Frontal cortex (tissue), 4 donors: Measurements from ENCODE around the gene JARID2. TPM values are rescaled to one million over a fixed set of nuclear protein-coding genes. Genes with fewer than 3 reads are reported as not detected.

ENCODE experiments used
- DNase-seq, 2 donors: peaks; one replicate each; pipeline ENCODE4 v3.0.0; 2012; ENCODE audit warnings: low spot score in 2 of 2
- FAIRE-seq: peaks from 2 replicates; lab custom pipeline; 2012; peaks lifted over from hg19 to GRCh38; lab: Jason Lieb, UNC
- total RNA-seq: library from RNA; depleted of rRNA; stranded (reverse); fragments of >200 nt; gene quantifications from one replicate; pipeline ENCODE4 v1.2.3, GENCODE V29; 2014
- donor health status: control.
- donor health status: control.
- donor health status: control.

JARID2 gene
- total RNA-seq, 1 donor from 2014 or later: 16.3 TPM

DNA sequence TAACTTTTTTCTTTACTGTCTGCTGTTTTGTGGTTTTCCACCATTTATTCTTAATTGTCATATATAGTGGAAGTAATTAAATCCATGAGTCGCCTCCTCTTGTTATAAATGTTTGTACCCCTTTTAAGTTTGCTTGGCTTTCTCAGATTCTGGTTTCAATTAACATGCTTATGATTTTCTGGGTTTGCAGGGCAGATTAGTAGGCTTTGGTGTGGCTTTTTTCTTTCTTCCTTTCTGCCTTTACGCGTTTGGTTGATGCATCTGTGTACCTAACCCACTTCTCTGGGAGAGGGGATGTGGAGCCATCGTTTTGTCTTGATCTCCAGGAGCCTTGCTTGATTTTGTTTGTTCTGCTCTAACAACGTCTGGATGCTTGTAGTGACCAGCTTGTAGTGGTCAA, 100.4 kb downstream of the JARID2 start:
- FAIRE-seq (no peak), DNase-seq (no peak)

DNA sequence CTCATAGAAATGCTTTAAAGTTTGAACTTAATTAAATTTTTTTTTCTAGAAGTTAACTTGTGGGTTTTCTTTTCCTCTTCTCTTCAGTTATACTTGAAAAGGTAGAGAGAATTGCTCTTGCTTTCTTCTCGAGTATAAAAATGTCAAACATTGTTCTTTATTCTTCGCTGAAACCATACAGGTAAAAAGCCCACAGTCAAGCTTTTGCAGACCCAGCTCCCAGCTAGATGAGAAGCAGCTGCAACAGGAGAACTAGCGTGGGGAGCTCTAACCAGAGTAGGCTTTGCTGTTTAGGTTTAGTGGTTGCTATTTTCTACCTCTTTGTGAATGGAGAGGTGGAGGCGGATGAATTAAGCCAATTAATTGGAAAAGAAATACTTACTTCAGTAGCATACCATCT, 102.7 kb downstream of the JARID2 start:
- FAIRE-seq (no peak), DNase-seq (no peak)

DNA sequence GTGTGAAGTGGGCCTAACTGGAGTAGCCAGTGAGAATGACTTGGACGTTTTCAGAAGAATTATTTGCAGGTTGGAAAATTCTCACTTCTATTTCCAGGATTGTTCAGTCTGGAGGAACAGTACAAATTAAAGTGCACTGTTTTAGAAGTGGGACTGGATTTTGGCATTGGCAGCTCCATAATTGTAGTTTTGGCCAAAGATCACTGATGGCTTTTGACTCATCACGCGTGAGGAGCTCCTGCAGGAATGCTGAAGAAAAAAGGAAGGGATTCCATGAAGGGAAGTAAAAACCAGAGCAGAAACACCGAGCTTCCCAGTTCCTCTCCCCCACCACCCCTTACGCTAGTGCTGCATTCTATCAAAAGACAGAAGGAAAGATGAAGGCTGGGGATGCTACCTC, 103.5 kb downstream of the JARID2 start:
- FAIRE-seq: no peak
- DNase-seq: no peak

DNA sequence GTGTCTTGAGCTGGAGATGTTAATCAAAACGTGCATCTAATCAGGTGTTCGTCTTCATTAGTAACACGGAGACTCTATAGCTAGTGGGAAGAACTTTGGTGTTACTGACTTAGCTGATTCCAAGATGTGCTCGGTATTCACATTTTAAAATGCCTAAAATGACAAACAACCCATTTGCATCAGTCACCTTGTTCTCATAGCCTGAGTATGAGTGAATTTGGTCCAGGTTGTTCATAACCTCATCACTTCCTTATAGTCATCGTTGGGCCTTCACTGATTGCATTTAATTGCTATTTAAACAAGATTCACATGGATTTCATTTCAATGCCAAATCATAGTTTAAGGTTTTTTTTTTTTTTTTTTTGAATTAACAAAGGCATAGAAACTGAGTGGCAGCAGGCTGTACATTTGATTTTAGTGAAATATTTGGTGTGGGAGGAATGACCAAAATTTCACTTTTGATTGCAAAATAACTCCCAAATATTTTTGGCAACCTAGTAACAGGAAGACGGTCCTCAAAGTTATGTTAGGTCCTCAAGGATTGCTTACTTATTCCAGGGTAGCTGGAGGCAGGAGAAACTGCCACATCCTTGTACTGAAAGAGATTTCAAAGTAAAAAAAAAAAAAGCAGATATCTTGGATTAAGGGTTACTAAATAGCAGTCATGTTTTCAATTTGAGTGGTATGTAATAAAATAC, 104.7 kb downstream of the JARID2 start:
- DNase-seq: no peak
- FAIRE-seq: no peak

DNA sequence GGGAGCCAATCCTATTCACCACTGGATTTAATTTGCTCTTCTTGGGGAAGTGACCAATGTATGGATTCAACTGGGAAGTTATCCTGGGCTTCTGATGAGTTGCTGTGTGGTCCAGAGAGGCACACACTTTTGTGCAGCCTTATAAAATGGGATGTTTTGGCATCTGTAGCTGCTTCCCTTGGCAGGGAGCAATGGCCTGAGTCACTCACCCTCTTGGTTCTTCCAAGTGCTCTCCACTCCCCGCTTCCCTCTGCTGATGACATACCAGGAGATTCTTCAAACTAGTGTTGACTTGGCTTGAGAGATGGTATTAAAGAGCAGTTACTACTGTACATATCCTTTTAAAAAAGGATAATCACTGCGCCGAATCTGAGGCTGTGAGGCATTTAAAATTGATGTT, 105.8 kb downstream of the JARID2 start:
- no peak for FAIRE-seq
- DNase-seq: no peak

DNA sequence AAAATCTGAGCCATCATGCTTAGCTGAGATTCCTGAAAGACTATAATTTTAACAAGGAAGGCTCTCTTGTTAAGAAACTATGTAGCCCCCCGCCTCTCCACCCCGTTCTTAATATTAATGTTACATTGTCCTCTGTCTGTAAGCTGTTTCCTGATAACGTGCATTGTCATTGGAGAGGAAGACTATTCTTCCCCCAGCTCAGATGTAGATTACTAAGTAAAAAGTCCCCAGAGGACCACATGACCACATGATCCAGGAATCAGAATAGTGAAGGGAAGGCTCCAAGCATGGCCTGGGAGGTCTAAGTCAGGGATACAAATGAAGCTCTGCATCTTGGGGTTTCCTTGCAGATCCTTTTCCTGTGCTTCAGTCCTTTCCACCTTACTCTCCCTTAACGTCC, 106.4 kb downstream of the JARID2 start:
- no peak for FAIRE-seq
- DNase-seq: no peak

DNA sequence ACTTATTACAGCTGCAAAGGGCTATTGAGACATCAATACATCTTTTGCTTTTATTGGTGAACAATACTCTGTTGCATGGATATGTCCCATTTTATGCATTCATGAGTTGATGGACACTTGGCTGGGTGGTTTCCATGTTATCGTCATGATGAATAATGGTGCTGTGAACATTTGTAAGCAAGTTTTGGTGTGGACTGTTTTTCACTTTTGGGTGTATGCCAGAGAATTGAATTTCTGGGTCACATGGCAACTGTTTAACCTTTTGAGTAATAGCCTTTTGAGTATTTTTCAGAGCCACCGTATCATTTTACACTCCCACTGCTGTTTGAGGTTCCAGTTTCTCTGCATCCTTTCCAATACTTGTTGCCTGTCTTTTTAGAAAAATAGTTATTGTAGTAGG, 107.0 kb downstream of the JARID2 start:
- FAIRE-seq: no peak
- DNase-seq: no peak

DNA sequence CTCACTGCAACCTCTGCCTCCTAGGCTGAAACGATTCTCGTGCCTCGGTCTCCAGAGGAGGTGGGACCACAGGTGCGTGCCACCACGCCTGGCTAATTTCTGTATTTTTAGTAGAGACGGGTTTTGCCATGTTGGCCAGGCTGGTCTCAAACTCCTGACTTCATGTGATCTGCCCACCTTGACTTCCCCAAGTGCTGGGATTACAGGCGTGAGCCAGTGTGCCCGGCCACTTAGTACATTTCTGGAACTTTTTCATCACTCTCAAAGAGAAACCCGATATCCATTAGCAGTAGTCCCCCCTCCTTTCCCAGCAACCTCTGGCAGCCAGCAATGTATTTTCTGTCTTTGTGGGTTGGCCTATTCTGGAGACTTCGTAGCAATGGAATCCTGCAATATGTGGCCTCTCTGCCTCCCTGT, 109.8 kb downstream of the JARID2 start:
- FAIRE-seq: no peak
- DNase-seq: no peak

DNA sequence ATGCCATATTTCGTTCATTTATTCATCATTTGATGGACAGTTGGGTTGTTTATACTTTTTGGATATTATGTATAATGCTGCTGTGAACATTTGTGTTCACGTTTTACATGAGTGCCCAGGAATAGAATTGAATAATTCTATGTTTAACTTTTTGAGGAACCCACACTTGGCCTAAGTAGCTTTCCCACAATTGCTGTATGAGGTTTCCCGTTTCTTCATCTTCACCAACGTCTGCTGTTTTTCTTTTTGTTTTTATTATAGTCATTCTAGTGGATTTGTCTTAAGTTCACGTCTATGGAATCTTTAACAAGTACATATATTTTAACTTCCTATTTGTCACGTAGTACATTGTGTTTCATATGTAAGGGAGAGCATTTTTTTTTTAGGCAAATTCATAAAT, 110.3 kb downstream of the JARID2 start:
- FAIRE-seq (no peak), DNase-seq (no peak)

DNA sequence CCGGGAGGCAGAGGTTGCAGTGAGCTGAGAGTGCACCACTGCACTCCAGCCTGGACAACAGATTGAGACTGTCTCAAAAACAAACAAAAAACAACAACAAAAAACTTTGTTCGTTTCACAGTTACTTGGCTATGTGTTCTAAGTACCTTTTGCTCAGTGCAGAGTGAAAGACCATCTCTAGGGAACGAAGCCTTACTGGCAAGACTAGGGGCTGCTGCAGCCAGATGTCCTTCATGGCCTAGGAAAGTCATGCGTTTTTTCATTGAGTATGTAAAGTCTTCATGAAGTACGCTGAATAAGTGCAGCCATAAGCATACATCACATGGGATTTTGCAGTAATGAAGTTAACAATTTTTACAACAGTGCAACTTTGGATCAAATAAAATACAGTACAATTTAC, 111.1 kb downstream of the JARID2 start:
- no peak for DNase-seq
- no peak for FAIRE-seq

DNA sequence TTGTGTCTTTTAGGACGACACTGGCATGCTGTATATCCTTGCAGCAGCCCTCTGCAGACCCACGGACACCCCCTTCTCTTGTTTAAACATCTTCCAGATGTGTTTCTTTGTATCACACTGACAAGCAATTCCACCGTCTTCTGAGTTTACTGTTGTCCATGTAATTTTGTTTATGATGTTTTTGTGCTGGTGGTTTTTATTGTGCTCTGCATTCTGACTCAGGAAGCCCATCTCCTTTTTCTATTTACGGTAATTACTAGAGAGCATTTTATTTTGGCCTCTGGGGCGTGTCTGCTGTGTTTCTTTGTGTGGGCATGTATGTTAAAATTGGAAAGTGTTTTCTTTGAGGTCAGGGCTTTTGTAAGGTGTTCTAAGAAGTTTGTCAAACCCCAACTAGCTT, 111.9 kb downstream of the JARID2 start:
- no peak for FAIRE-seq
- DNase-seq: no peak

DNA sequence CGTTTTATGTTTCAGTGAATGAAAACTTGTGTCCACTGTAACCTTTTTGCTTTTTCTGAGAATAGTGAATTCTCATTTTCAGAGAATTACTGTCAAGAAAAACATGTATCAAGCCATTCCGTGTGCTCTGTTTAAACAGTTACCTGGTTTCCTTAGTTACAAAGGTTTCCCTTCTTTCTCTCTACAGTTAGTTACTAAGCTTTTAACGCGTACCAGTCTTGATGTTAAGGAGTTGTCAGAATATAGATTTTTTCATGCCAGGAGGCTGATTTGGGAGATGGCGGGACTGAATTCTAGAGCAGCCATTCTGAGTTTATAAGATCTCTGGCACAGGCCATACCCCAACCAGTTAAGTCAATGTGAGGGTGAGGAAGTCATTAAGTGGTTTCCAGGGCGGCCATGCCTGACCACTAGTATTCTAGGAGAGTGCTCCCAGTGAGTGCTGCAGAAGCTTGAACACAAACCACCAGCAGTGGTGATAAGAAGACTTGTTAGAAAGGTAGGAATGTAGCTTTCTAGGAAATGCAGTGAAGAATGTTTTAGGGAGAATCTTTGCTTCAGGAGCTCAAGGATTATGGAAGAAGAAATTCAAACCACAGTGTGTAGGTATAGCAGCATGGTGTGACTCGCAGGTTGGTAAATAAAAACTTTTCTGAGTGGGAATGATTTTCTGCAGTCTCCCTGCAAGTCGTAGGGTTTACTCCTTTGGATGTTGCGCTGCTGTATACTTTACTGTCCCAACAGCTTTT, 112.9 kb downstream of the JARID2 start:
- DNase-seq (no peak), FAIRE-seq (no peak)

DNA sequence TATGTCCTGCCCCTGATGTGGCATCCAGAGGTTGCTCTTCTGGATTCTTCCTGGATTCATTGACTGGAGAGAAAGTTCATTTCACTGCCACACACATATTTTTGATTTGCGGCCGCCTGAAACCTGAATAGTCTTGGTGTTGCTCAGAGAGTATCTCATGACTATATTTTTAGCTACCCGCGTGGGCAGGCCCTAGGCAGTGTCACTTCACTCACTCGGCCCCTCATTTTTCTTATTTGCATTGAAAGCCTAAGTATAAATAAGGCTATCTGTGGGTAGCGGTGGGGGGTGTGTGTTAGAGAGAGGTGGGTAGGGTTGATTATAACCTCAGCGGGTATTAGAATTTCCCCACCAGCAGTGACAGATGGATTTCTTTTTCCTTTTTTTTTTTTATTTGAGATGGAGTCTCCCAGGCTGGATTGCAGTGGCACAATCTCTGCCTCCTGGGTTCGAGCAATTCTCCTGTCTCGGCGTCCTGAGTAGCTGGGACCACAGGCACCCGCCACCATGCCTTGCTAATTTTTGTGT, 113.5 kb downstream of the JARID2 start:
- DNase-seq (no peak), FAIRE-seq (no peak)

DNA sequence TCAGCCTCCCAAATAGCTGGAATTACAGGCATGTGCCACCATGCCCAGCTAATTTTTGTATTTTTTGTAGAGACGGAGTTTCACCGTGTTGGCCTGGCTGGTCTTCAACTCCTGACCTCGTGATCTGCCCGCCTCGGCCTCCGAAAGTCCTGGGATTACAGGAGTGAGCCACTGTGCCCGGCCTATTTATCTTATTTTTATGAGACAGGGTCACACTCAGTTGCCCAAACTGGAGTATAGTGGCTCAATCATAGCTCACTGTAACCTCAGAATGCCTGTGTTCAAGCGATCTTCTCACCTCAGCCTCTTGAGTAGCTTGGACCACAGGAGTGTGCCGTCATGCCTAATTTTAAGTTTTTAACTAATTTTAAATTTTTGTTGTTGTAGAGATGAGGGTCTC, 114.4 kb downstream of the JARID2 start:
- no peak for DNase-seq
- FAIRE-seq: no peak

DNA sequence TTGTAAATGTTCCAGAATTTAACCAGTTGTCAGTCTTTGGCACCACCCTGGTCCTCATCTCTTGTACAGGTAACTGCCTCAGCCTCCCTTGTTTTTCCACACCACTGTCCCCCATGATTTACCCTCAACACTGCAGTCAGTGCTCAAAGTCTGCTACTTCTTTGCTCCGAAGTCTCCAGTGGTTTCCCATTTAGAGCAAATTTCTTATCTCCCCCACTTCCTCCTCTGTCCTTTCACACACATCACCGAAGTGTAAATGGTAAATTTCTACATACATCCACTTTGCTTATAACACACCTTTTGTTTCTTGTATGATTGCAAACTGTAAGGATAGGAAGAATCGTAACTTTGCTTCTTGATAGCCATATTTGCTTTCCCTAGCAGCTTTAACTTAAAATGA, 115.3 kb downstream of the JARID2 start:
- DNase-seq (no peak), FAIRE-seq (no peak)

DNA sequence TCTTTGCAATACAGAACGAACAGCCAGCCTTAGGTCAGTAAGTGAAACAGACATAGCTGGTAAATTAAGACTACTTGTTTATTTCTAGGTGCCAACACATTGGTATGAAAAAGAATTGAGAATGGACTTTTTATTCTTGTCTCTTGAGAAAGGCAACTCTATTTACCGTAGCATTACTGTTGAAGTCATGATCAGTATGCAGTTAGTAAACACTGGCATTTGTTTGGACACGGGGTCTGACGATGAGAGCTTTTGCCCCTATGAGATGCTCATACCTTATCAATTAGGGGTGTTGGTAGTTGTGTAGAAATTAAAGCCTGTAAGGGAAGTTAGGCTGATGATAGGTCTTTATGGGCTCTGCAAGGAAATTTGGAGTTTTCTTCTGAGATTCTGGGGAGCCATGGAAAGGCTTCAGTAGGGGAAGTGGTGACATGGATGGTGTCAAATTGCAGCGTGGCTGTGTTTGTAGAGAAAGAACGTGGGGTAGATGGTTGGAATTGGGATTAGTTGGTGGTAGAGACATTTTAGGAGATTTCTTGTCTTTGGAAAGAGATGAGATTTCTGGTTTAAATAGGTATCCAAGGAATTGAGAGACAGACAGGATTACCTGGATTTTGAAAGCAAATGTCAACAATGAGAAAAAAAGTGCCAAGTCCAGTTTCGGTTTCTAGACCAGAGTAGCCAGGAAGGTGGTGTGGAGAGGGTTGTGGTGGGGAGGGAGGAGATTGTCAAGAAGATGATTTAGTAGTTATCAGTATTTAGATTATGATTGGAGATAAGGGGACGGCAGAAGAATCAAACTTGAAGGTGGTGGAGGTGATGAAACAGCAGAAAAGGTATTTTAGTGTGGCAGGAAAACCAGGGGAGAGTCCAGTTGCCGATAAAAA, 116.6 kb downstream of the JARID2 start:
- FAIRE-seq: no peak

DNA sequence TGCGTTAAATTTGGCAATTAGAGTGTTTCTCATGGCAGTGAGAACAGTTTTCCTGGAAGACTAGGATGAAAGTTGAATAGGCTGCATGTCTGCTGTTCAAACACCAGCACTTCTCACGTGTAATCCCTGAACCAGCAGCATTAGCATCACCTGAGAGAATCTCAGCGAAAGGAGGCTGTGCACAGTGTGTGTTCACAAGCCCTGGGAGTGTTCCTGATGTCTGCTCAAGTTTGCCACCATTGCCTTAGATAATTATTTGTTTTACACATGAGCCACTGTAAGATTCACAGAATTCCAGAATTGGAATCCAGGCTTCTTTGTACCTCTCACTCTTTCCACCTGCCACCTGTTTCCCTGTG, 117.3 kb downstream of the JARID2 start:
- no peak for DNase-seq
- no peak for FAIRE-seq

More for the DNA sequence above, 116.6 kb downstream of the JARID2 start:
- no peak for DNase-seq

DNA sequence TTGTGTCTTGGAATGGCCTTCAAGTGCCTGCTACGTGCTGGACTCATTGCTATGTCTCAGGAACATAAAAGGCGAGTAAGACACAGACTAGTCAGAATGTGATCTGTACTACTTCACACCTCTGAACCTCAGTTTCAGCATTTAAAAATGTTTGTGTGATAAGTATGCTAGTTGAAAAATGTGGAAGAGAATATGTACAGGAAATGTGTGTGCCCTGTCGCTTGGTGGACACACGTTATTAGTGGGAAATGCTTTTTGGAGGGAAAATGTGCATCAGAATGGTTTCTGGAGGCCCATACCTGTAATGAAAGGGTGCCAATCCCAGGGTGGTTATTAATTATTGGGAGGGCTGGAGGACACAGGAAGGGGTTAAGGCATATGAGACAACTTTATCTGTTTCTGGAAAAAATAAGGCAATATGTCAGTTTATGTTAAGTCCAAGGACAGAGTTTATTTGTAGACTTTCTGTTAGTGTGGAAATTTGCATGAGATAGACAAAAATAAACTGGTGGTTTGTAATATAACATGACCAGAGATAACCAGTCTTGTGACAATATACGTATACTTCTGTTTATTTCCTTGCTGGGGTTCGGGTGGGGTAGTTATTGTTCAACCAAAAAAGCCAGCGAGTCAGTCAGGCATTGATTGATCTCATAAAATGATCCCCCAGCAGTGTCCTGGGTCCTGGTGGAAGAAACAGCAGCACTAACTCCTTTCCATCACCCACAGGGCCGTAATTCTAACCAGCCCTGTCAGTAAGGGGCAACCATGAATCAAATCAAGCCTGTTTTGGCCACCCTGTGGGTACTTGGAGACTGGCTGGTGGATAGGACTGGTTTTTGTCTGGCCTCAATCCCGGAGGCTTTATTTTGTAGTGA, 117.9 kb downstream of the JARID2 start:
- FAIRE-seq: no peak
- DNase-seq: no peak

DNA sequence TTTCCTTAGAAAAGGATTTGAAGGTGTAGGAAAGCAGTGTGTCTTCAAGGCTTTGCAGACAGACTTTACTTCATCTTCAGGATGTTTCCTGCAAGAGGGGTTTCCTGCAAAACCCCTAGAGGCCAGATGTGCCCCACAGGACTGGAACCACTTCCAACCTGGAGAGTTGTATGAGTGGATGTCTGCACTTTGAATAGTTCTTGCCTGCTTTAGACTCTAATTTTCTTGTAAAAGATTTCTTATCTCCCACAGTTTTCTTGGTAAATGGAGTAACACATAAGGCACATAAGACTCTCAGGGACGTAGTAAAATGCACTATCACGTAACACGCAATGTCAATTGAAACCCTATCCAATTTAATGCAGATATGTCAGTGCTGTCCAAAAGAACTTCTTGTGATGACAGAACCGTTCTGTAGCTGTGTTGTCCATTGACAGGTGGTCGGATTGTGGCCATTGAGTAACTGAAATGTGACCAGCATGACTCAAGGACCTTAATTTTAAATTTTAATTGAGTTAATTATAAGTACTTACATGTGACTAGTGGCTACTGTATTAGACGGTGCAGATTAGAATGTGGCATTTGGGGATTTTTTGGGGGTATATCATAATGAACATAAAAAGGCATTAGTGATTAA, 118.7 kb downstream of the JARID2 start:
- DNase-seq (no peak), FAIRE-seq (no peak)
